KMS-11 (cell line): ENCODE results near the gene GRAMD1A.
"Not testable (repeated sequence)": the region's sequence is repeated elsewhere in the genome, so short reads cannot be mapped to it uniquely, and the experiment has no call there.

Experiments
- H2AFZ ChIP-seq: fragments of 200-600 bp; sonication (generic); 2 replicates; pipeline ENCODE4 v1.6.1; 2016; ENCODE audit warnings: antibody characterized with exemption, mixed run types, low read depth
- H3K27ac ChIP-seq: fragments of 200-600 bp; sonication (generic); 2 replicates; pipeline ENCODE4 v1.6.1; 2016; ENCODE audit warnings: mild to moderate bottlenecking, mixed run types
- H3K27me3 ChIP-seq: fragments of 200-600 bp; sonication (generic); 2 replicates; pipeline ENCODE4 v1.6.1; 2017; ENCODE audit warnings: mild to moderate bottlenecking, low read depth, mixed run types, moderate library complexity; ENCODE audit not compliant: insufficient read depth
- H3K36me3 ChIP-seq: fragments of 200-600 bp; sonication (generic); 2 replicates; pipeline ENCODE4 v1.6.1; 2017; ENCODE audit warnings: mild to moderate bottlenecking, mixed run types; ENCODE audit not compliant: insufficient read depth
- H3K4me1 ChIP-seq: fragments of 200-600 bp; sonication (generic); 2 replicates; pipeline ENCODE4 v1.6.1; 2016; ENCODE audit warnings: mild to moderate bottlenecking, low read depth, mixed run types; ENCODE audit not compliant: poor library complexity, severe bottlenecking
- H3K4me2 ChIP-seq: fragments of 200-600 bp; sonication (generic); 2 replicates; pipeline ENCODE4 v1.7.0; 2016; ENCODE audit warnings: mild to moderate bottlenecking, mixed run types
- H3K4me3 ChIP-seq: fragments of 200-600 bp; sonication (generic); IDR thresholded peaks from 2 replicates; pipeline ENCODE4 v1.6.1; 2017; ENCODE audit warnings: low read depth, low read length, mixed read lengths; ENCODE audit not compliant: insufficient read depth
- H3K79me2 ChIP-seq: fragments of 200-600 bp; sonication (generic); 2 replicates; pipeline ENCODE4 v1.6.1; 2016; ENCODE audit warnings: low read depth, mixed run types; ENCODE audit not compliant: insufficient read depth
- H3K9ac ChIP-seq: fragments of 200-600 bp; sonication (generic); 2 replicates; pipeline ENCODE4 v1.6.1; 2016; ENCODE audit warnings: mild to moderate bottlenecking, mixed run types
- H4K20me1 ChIP-seq: fragments of 200-600 bp; sonication (generic); 2 replicates; pipeline ENCODE4 v1.6.1; 2016; ENCODE audit warnings: mild to moderate bottlenecking, mixed run types; ENCODE audit not compliant: insufficient read depth
- TF ChIP-seq, protein P1 (sequence below): fragments of 200-600 bp; sonication (generic); conservative IDR thresholded peaks from 2 replicates; pipeline ENCODE4 v1.6.1; 2017; ENCODE audit warnings: low read depth, mild to moderate bottlenecking, antibody characterized with exemption, low read length, moderate library complexity, mixed read lengths

GRAMD1A gene

DNA sequence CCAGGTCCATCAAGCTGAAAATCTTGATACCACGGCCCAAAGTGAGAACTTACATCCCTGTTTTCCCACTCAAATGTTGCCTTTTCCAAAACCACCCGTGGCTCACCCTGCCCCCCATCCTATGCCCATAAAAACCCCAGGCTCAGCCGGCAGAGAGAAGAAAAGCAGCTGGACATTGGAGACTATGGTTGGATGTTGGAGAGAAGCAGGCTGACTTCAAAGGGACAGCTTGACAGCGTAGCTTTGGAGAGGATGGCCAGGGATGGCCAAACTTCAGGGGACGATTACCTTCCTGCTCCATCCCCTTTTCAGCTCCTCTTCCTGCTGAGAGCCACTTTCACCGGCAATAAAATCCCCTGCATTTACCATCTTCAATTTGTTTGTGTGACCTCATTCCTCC is 32.6 kb upstream of the GRAMD1A start:
- Histone ChIP-seq H3K4me1 (no peaks in the 10 kb centered on the region), H3K9ac (no peak overlapping the region), H2AFZ (no peak overlapping the region), H3K4me2 (no peak overlapping the region), H3K27me3 (peaks cover 11% of the 10 kb centered on the region; the same call in 1 of the 2 replicates), H3K27ac (no peak overlapping the region), H3K36me3 (no peaks in the 10 kb centered on the region), H3K79me2 (no peaks in the 10 kb centered on the region), H3K4me3 (no peak overlapping the region), H4K20me1 (no peaks in the 10 kb centered on the region)
- TF ChIP-seq, protein P1, sequence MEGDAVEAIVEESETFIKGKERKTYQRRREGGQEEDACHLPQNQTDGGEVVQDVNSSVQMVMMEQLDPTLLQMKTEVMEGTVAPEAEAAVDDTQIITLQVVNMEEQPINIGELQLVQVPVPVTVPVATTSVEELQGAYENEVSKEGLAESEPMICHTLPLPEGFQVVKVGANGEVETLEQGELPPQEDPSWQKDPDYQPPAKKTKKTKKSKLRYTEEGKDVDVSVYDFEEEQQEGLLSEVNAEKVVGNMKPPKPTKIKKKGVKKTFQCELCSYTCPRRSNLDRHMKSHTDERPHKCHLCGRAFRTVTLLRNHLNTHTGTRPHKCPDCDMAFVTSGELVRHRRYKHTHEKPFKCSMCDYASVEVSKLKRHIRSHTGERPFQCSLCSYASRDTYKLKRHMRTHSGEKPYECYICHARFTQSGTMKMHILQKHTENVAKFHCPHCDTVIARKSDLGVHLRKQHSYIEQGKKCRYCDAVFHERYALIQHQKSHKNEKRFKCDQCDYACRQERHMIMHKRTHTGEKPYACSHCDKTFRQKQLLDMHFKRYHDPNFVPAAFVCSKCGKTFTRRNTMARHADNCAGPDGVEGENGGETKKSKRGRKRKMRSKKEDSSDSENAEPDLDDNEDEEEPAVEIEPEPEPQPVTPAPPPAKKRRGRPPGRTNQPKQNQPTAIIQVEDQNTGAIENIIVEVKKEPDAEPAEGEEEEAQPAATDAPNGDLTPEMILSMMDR = no peak

DNA sequence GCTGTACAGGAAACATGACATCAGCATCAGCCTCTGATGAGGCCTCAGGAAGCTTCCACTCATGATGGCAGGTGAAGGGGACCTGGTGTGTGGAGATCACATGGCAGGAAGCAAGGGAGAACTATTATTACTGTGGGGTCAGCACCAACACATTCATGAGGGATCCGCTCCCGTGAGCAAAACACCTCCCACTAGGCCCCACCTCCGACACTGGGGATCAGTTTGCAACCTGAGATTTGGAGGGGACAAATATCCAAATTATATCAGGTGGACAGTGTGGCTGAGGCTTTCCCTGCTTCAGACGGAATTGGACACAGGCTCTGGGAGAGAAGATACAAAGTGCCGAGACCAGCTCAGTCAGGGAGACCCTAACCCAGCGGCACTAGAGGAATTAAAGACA is 30.4 kb upstream of the GRAMD1A start:
- Histone ChIP-seq H3K4me1 (no peaks in the 10 kb centered on the region), H3K4me2 (no peak overlapping the region), H3K36me3 (no peaks in the 10 kb centered on the region), H3K27ac (no peak overlapping the region), H2AFZ (no peak overlapping the region), H3K9ac (no peak overlapping the region), H4K20me1 (no peaks in the 10 kb centered on the region), H3K79me2 (no peaks in the 10 kb centered on the region), H3K27me3 (peaks cover 11% of the 10 kb centered on the region; the same call in 1 of the 2 replicates), H3K4me3 (no peak overlapping the region)
- TF ChIP-seq, protein P1 = no peak

DNA sequence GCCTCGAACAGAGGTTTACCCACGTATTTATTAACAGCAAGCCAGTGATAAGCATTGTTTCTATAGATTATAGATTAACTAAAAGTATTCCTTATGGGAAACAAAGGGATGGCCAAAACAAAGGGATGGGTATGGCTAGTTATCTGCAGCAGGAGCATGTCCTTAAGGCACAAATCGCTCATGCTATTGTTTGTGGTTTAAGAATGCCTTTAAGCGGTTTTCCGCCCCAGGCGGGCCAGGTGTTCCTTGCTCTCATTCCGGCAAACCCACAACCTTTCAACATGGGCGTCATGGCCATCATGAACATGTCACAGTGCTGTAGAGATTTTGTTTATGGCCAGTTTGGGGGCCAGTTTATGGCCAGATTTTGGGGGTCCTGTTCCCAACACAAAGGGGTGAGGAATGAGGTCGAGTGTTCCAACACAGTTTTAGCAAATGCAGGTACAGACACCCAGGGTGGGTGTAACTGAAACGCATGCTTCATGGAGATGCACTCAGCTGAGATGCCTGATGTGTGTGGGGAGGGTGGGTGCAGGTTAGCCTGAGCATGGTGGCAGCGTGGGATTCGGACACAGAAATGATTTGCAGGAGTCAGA is 29.8 kb upstream of the GRAMD1A start:
- not testable (repeated sequence) for H3K4me2 ChIP-seq, H3K4me1 ChIP-seq, H3K9ac ChIP-seq, H2AFZ ChIP-seq, H3K4me3 ChIP-seq, H3K36me3 ChIP-seq, H3K27ac ChIP-seq, H4K20me1 ChIP-seq, H3K79me2 ChIP-seq
- peaks cover 11% of the 10 kb centered on the region; the same call in 1 of the 2 replicates for H3K27me3 ChIP-seq

DNA sequence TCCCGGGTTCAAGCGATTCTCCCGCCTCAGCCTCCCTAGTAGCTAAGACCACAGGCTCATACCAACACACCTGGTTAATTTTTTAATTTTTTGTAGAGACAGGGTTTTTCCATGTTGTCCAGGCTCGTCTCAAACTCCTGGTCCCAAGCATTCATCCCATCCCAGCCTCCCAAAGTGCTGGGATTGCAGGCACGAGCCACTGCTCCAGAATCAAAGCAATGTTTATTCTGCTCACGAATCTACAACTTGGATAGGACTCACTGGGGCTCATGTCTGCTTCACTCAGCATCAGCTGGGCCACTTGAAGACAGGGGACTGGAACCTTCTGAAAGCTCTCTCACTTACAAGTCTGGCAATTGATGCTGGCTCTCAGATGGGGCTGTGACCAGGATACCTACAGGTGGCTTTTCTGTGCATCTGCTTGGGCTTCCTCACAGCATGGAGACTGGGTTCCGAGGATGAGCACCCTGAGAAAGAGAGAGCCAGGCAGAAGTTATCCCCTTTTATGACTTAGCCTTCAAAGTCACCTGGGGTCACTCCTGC is 27.9 kb upstream of the GRAMD1A start:
- no peaks in the 10 kb centered on the region for H4K20me1 ChIP-seq
- H3K27ac ChIP-seq = no peak overlapping the region
- no peak overlapping the region for H2AFZ ChIP-seq
- H3K27me3 ChIP-seq = peaks cover 11% of the 10 kb centered on the region; the same call in 1 of the 2 replicates
- no peak overlapping the region for H3K4me2 ChIP-seq
- H3K9ac ChIP-seq = no peak overlapping the region
- no peaks in the 10 kb centered on the region for H3K79me2 ChIP-seq
- no peaks in the 10 kb centered on the region for H3K4me1 ChIP-seq
- TF ChIP-seq, protein P1 = no peak
- H3K36me3 ChIP-seq = no peaks in the 10 kb centered on the region
- H3K4me3 ChIP-seq = no peak overlapping the region

DNA sequence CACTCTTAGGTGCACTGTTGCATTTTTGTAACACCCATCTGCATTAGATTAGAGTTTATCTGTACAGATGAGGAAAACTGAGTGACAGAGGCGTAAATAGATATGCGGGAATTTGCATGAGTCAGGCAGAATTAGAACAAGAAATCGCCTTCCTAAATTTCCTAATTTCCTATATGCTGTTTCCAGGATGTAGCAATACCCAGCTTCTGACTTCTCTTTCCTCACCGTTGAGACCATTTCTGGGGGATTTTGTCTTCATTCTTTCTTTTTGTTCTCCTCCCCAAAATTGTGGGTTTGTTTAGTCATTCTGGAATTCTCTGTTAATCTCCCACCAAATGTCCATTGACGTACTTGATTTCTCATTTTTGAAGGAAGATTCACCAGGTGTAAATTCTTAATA is 25.5 kb upstream of the GRAMD1A start:
- Histone ChIP-seq H3K4me2 (no peak overlapping the region), H3K36me3 (no peaks in the 10 kb centered on the region), H3K9ac (no peak overlapping the region), H3K27me3 (peaks cover 11% of the 10 kb centered on the region; the same call in 1 of the 2 replicates), H3K27ac (no peak overlapping the region), H3K79me2 (no peaks in the 10 kb centered on the region), H4K20me1 (no peaks in the 10 kb centered on the region), H3K4me3 (no peak overlapping the region), H3K4me1 (no peaks in the 10 kb centered on the region), H2AFZ (no peak overlapping the region)
- TF ChIP-seq, protein P1 = no peak
